Heart left ventricle (tissue), 13 donors: Measurements from ENCODE around the gene SLC6A20.

Source experiments
- POLR2A ChIP-seq, 2 donors: fragments of 450-650 bp; IDR thresholded peaks; one replicate each; pipeline ENCODE4 v1.6.1; 2017; ENCODE audit warnings: antibody characterized with exemption in 2 of 2, mild to moderate bottlenecking in 2 of 2, moderate library complexity in 2 of 2
- TF ChIP-seq, protein P1 (sequence below), 12 donors: fragments of 200-600 bp; sonication (generic) in 4 of 12; IDR thresholded peaks; one replicate each; pipeline versions ENCODE4 v1.5.0 to v1.8.0; 2018 to 2022; ENCODE audit warnings: antibody characterized with exemption in 12 of 12, mild to moderate bottlenecking in 5 of 12
- donor health status: ischemic (EF 13 %, LVEDD 7.1; RV severe dilation, severe dysfunction).
- donor health status: DM: no; HTN: yes; CAD: no.
- donor health status: DM: no; HTN: no; CAD: no.
- donor health status: ischemic (EF 25% LVEDD 6.9; RV normal size, moderate dysfunction).
- donor health status: ischemic (EF 25% LVEDD 5.7; RV mildly dilated, moderate dysfunction).
- donor health status: ischemic (EF 35%, LVEDD 5.7; RV mildly dilated, moderate dysfunction).
- donor health status: nonischemic (EF 11% LVEDD 7.7; RV severe dilation, severe dysfunction).
- donor health status: DM: yes; HTN: yes; CAD: no.
- donor health status: PGD.
- donor health status: ischemic (EF 29% LVEDD 5.4; RV normal size, mild dysfunction).
- donor health status: nonischemic (EF 23%, LVEDD 6.1; RV moderate dilation, normal function).

DNA sequence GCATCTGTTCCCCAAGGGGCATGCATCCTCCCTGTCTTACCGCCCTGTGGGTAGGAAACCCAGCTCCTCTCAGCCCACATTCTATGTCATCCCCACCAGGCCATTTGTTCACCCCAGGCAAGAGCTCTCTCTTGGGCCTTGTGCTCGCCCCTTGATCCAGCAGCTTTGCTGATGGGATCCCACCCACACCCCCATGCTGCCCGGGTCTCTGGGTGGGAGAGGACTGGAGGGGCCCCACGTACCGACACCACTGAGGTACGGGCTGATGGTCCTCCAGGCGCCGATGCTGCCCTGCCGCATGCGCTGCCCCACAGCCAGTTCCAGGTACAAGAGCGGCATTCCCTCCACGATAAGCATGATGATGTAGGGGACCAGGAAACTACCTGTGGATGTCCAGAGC is 14.5 kb downstream of the SLC6A20 start:
- TF ChIP-seq, protein P1, sequence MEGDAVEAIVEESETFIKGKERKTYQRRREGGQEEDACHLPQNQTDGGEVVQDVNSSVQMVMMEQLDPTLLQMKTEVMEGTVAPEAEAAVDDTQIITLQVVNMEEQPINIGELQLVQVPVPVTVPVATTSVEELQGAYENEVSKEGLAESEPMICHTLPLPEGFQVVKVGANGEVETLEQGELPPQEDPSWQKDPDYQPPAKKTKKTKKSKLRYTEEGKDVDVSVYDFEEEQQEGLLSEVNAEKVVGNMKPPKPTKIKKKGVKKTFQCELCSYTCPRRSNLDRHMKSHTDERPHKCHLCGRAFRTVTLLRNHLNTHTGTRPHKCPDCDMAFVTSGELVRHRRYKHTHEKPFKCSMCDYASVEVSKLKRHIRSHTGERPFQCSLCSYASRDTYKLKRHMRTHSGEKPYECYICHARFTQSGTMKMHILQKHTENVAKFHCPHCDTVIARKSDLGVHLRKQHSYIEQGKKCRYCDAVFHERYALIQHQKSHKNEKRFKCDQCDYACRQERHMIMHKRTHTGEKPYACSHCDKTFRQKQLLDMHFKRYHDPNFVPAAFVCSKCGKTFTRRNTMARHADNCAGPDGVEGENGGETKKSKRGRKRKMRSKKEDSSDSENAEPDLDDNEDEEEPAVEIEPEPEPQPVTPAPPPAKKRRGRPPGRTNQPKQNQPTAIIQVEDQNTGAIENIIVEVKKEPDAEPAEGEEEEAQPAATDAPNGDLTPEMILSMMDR (IDR thresholded peaks at IDR 0.05): no peak
- no peak for TF ChIP-seq POLR2A (IDR thresholded peaks at IDR 0.05)
